Measurements from ENCODE around the gene TSPAN7. TPM values are rescaled to one million over a fixed set of nuclear protein-coding genes. Genes with fewer than 3 reads are reported as not detected.

TSPAN7 gene
- total RNA-seq, 1 donor from 2014 or later, result 3.5 TPM

- Mint-ChIP-seq H3K9me3 (ENCODE audit: unreplicated experiment) (no peaks in the 10 kb centered on the region), H3K4me1 (ENCODE audit: low read depth, unreplicated experiment) (no peaks in the 10 kb centered on the region)
Observed at GRCh38 chrX:38558686-38559085, 2.7 kb upstream of the TSPAN7 start.

GRCh38 chrX:38560776-38561125 is 591 bp upstream of the TSPAN7 start:
- Histone ChIP-seq H3K4me2 (ENCODE audit: low read length) (peak overlapping the region; percentile 88), H3K36me3 (ENCODE audit: insufficient read depth, low read length) (no peaks in the 10 kb centered on the region), H4K20me1 (ENCODE audit: insufficient read depth, low read length) (no peaks in the 10 kb centered on the region), H3K9me3 (ENCODE audit: insufficient read depth, low read depth, low read length) (no peaks in the 10 kb centered on the region), H3K27ac (ENCODE audit: low read depth, low read length) (no peak overlapping the region), H2AFZ (ENCODE audit: low read depth, low read length) (peak overlapping the region; percentile 81), H3K79me2 (ENCODE audit: insufficient read depth, low read length) (no peaks in the 10 kb centered on the region), H3K27me3 (ENCODE audit: insufficient read depth, low read length) (peaks cover 5% of the 10 kb centered on the region), H3K4me3 (ENCODE audit: insufficient read depth, low read depth, low read length) (peak overlapping the region; percentile 62), H3K4me1 (ENCODE audit: insufficient read depth, low read length) (no peaks in the 10 kb centered on the region), H3K9ac (ENCODE audit: low read length) (peak overlapping the region; percentile 66)
- no peaks in the 10 kb centered on the region for H3K36me3 Mint-ChIP-seq (ENCODE audit: low read depth, unreplicated experiment)
- H3K27ac Mint-ChIP-seq (ENCODE audit: unreplicated experiment), result no peak overlapping the region
- H3K9me3 Mint-ChIP-seq (ENCODE audit: unreplicated experiment), result no peaks in the 10 kb centered on the region
- TF ChIP-seq EZH2 (IDR thresholded peaks at IDR 0.05; ENCODE audit: insufficient read depth, low read length), result no peak
- no peak for TF ChIP-seq CTCF (IDR thresholded peaks at IDR 0.05; ENCODE audit: insufficient read depth, low read depth, low read length)
- FAIRE-seq, result no peak
- H3K4me1 Mint-ChIP-seq (ENCODE audit: low read depth, unreplicated experiment), result no peaks in the 10 kb centered on the region
- H3K27me3 Mint-ChIP-seq (ENCODE audit: low read depth, unreplicated experiment), result peaks cover 2% of the 10 kb centered on the region
- DNase-seq (ENCODE audit: low read depth), result no peak
- peak overlapping the region; percentile 75 for H3K4me3 Mint-ChIP-seq (ENCODE audit: unreplicated experiment)

More at GRCh38 chrX:38558686-38559085, 2.7 kb upstream of the TSPAN7 start:
- Histone ChIP-seq H3K4me3 (ENCODE audit: insufficient read depth, low read depth, low read length) (no peak overlapping the region), H3K9ac (ENCODE audit: low read length) (no peak overlapping the region), H3K27ac (ENCODE audit: low read depth, low read length) (no peak overlapping the region), H4K20me1 (ENCODE audit: insufficient read depth, low read length) (no peaks in the 10 kb centered on the region), H3K4me2 (ENCODE audit: low read length) (no peak overlapping the region), H3K36me3 (ENCODE audit: insufficient read depth, low read length) (no peaks in the 10 kb centered on the region), H3K4me1 (ENCODE audit: insufficient read depth, low read length) (no peaks in the 10 kb centered on the region), H3K27me3 (ENCODE audit: insufficient read depth, low read length) (peaks cover 5% of the 10 kb centered on the region), H3K9me3 (ENCODE audit: insufficient read depth, low read depth, low read length) (no peaks in the 10 kb centered on the region), H2AFZ (ENCODE audit: low read depth, low read length) (no peak overlapping the region), H3K79me2 (ENCODE audit: insufficient read depth, low read length) (no peaks in the 10 kb centered on the region)
- FAIRE-seq (no peak), DNase-seq (ENCODE audit: low read depth) (no peak)
- Mint-ChIP-seq H3K27me3 (ENCODE audit: low read depth, unreplicated experiment) (no peaks in the 10 kb centered on the region), H3K4me3 (ENCODE audit: unreplicated experiment) (no peak overlapping the region), H3K27ac (ENCODE audit: unreplicated experiment) (no peak overlapping the region), H3K36me3 (ENCODE audit: low read depth, unreplicated experiment) (no peaks in the 10 kb centered on the region)
- TF ChIP-seq CTCF (IDR thresholded peaks at IDR 0.05; ENCODE audit: insufficient read depth, low read depth, low read length) (no peak), EZH2 (IDR thresholded peaks at IDR 0.05; ENCODE audit: insufficient read depth, low read length) (no peak)

- FAIRE-seq, result no peak
- Histone ChIP-seq H3K4me3 (ENCODE audit: insufficient read depth, low read depth, low read length) (peak overlapping the region; percentile 52), H3K4me2 (ENCODE audit: low read length) (peak overlapping the region; percentile 86), H3K27me3 (ENCODE audit: insufficient read depth, low read length) (peaks cover 5% of the 10 kb centered on the region), H3K4me1 (ENCODE audit: insufficient read depth, low read length) (no peaks in the 10 kb centered on the region), H4K20me1 (ENCODE audit: insufficient read depth, low read length) (no peaks in the 10 kb centered on the region), H3K9me3 (ENCODE audit: insufficient read depth, low read depth, low read length) (no peaks in the 10 kb centered on the region), H3K79me2 (ENCODE audit: insufficient read depth, low read length) (no peaks in the 10 kb centered on the region), H3K27ac (ENCODE audit: low read depth, low read length) (no peak overlapping the region), H3K36me3 (ENCODE audit: insufficient read depth, low read length) (no peaks in the 10 kb centered on the region), H3K9ac (ENCODE audit: low read length) (no peak overlapping the region), H2AFZ (ENCODE audit: low read depth, low read length) (peak overlapping the region; percentile 77)
- Mint-ChIP-seq H3K4me3 (ENCODE audit: unreplicated experiment) (peak overlapping the region; percentile 86), H3K36me3 (ENCODE audit: low read depth, unreplicated experiment) (no peaks in the 10 kb centered on the region), H3K4me1 (ENCODE audit: low read depth, unreplicated experiment) (no peaks in the 10 kb centered on the region), H3K27me3 (ENCODE audit: low read depth, unreplicated experiment) (peaks cover 2% of the 10 kb centered on the region), H3K27ac (ENCODE audit: unreplicated experiment) (no peak overlapping the region), H3K9me3 (ENCODE audit: unreplicated experiment) (no peaks in the 10 kb centered on the region)
- DNase-seq (ENCODE audit: low read depth), result no peak
- TF ChIP-seq CTCF (IDR thresholded peaks at IDR 0.05; ENCODE audit: insufficient read depth, low read depth, low read length) (no peak), EZH2 (IDR thresholded peaks at IDR 0.05; ENCODE audit: insufficient read depth, low read length) (peak; percentile 34)
Observed at GRCh38 chrX:38561951-38562719, 793 bp downstream of the TSPAN7 start.

Measured in astrocyte (in vitro differentiated cells and primary cell).